GM12892 (cell line): ENCODE data around the gene MTFMT.

ENCODE experiments used
- POLR2A ChIP-seq: IDR thresholded peaks from 2 replicates; pipeline ENCODE4 v1.6.1; 2011; ENCODE audit warnings: low read depth, low read length, control low read depth
- POLR2AphosphoS5 ChIP-seq: IDR thresholded peaks from 2 replicates; pipeline ENCODE4 v1.6.1; 2011; ENCODE audit warnings: low read depth, low read length, control low read depth

DNA sequence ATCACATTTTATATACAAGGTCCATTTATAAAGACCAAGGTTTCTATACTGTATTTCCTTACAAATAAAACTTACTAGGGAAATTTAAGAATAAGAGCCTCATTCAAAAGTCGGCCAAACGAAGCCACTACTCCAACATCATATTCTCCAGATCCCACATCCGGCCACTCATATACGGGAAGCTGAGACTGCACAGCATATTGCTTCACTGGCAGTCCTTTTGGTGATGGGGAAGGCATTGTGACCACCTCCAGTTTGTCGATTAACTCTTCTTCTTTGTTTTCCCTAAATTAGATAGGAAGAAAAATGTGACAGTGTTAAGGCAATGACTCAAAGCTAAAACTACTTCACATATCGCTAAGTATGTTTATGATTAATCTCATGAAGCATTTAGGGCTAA lies 2.7 kb downstream of the MTFMT start:
- TF ChIP-seq POLR2AphosphoS5 (no peak), POLR2A (no peak)
